GM08714 (cell line): ENCODE measurements around the gene TMEM116.

Source experiments
- H3K4me3 ChIP-seq: fragments of 200-500 bp; sonication (Bioruptor generic); 2 replicates; pipeline ENCODE4 v1.5.1; 2014; ENCODE audit warnings: mild to moderate bottlenecking, low read length, inconsistent platforms
- ZNF274 ChIP-seq: IDR thresholded peaks from 2 replicates; pipeline ENCODE4 v1.6.1; 2012; ENCODE audit warnings: mild to moderate bottlenecking, low read depth, low read length

TMEM116 gene

DNA sequence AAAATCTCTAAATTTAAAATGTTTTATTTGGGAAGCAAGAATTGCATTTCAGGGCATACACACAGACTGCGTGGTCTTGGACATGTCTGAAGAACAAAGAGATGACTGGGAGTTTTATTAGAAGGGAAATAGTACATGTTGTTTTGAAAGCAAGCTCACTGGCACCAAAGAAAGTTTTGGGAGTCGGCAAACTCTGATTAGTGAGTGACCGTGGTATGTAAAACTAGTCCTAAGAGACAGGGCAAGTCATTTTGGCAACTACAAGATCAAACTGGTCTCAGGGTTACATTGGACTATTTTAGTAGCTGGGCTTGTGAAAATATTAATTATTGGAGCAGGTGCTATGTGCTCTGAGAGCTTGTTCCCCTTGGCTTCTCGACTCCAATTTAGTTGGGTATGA, 14.9 kb downstream of the TMEM116 start:
- TF ChIP-seq ZNF274 = no peak
- no peak overlapping the region for H3K4me3 ChIP-seq

DNA sequence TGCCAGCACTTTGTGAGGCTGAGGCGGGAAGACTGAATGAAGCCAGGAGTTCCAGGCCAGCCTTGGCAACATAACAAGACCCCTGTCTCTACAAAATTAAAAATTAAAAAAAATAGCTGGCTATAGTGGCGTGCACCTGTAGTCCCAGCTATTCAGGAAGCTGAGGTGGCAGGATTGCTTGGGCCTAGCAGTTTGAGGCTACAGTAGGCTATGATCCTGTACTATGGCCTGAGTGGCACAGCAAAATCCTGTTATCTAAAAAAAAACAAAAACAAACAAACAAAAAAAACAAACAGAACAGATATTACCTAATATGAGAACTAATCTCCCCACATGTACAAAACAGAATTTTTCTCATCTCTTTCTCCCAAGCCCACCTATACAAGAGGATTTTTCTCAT, 15.7 kb downstream of the TMEM116 start:
- TF ChIP-seq ZNF274 = no peak

GRCh38 chr12:111995782-111996480, 17.0 kb downstream of the TMEM116 start:
- no peak overlapping the region for H3K4me3 ChIP-seq
- TF ChIP-seq ZNF274 = no peak

More for the DNA sequence above, 15.7 kb downstream of the TMEM116 start:
- H3K4me3 ChIP-seq = no peak overlapping the region

DNA sequence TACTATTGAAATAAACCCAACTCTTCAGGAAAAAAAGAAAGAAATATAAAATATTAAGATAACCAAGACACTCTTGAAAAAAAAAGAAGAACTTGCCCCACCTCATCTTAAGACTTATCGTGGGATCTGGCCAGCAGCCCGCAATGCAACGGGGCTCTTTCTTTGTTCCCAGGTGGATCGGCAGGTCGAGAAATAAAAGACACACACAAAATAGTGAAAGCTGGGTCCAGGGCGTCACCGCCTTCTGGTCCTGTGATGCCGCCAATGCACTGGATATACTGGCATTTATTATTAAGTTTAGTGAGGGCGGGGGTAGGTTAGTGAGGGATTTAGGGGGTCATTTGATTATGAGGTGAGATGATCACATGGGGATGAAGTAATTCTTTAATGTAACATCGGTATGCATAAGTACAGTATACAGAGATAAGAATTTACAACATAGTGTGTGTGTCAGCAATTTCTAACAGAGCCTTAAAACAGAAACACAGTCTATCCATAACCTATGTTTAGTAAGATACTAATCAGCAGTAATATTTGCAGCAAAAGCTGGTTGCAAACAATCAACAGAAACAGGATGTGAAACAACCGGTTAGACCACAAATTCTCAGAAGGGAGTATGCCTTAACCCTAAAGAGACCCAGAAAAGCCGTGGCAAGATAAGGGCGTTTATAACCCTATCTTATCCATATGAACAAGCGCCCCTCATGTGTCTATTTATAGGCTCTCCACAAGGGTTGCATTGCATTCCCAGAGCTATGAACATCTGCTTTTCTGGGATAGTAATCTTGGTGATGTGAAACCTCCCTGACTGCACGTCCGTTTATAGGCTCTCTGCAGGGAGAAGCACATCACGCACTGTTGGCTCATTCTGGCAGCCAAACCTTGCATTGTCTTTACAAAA, 18.5 kb downstream of the TMEM116 start:
- H3K4me3 ChIP-seq = peak overlapping the region; percentile 71; the same call in 1 of the 2 replicates

GRCh38 chr12:111993292-111994150, 19.4 kb downstream of the TMEM116 start:
- TF ChIP-seq ZNF274 = no peak
- peak overlapping the region; percentile 71; the same call in 1 of the 2 replicates for H3K4me3 ChIP-seq

- peak overlapping the region; percentile 43; the same call in 1 of the 2 replicates for H3K4me3 ChIP-seq
- TF ChIP-seq ZNF274 = no peak
These were observed 20.5 kb downstream of the TMEM116 start for GRCh38 chr12:111992464-111992863.

DNA sequence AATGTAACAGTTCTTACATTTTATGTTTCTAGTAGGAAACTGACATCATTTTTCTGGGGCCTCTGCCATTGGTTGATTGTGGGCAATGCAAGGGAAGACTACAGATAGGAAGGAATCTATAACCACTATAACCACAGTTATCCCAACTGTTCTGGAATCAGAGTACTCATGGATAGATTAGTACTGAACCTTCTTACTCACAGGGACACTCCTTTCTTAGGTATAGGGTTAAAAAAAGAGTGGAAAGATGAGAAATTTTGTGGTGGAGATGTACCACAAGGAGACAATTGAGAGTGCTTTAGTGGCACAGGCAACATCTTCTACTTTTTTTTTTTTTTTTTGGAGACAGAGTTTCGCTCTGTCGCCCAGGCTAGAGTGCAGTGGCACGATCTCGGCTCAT, 21.0 kb downstream of the TMEM116 start:
- TF ChIP-seq ZNF274 = no peak
- peak overlapping the region; percentile 43; the same call in 1 of the 2 replicates for H3K4me3 ChIP-seq

- no peak overlapping the region; the same call in 1 of the 2 replicates for H3K4me3 ChIP-seq
- TF ChIP-seq ZNF274 = no peak
These were observed 21.4 kb downstream of the TMEM116 start for GRCh38 chr12:111991535-111991934.

- no peak overlapping the region for H3K4me3 ChIP-seq
- no peak for TF ChIP-seq ZNF274
These were observed 28.1 kb downstream of the TMEM116 start for GRCh38 chr12:111984820-111985219.

GRCh38 chr12:111981987-111982386, 31.0 kb downstream of the TMEM116 start:
- no peak for TF ChIP-seq ZNF274
- no peak overlapping the region for H3K4me3 ChIP-seq

DNA sequence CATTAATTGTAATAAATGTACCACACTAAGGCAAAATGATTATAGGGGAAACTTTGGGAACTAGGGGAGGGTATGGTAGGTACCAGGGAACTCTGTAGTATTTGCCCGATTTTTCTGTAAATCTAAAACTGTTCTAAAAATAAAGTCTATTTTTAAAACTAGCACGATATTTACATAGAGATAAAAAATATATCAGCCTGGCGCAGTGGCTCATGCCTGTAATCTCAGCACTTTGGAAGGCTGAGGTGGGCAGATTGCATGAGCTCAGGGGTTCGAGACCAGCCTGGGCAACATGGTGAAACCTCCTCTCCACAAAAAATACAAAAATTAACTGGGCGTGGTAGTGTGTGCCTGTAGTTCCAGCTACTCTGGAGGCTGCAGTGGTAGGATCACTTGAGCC, 32.4 kb downstream of the TMEM116 start:
- no peak for TF ChIP-seq ZNF274
- H3K4me3 ChIP-seq = no peak overlapping the region

GRCh38 chr12:111978545-111978944, 34.4 kb downstream of the TMEM116 start:
- no peak for TF ChIP-seq ZNF274
- no peak overlapping the region for H3K4me3 ChIP-seq

- H3K4me3 ChIP-seq = no peak overlapping the region
- no peak for TF ChIP-seq ZNF274
These were observed 36.1 kb downstream of the TMEM116 start for GRCh38 chr12:111976860-111977259.

GRCh38 chr12:111976291-111976690, 36.7 kb downstream of the TMEM116 start:
- no peak overlapping the region for H3K4me3 ChIP-seq
- no peak for TF ChIP-seq ZNF274
